ENCODE data around the gene RIMKLB.
"Not testable (repeated sequence)": the region's sequence is repeated elsewhere in the genome, so short reads cannot be mapped to it uniquely, and the experiment has no call there.

The RIMKLB gene

DNA sequence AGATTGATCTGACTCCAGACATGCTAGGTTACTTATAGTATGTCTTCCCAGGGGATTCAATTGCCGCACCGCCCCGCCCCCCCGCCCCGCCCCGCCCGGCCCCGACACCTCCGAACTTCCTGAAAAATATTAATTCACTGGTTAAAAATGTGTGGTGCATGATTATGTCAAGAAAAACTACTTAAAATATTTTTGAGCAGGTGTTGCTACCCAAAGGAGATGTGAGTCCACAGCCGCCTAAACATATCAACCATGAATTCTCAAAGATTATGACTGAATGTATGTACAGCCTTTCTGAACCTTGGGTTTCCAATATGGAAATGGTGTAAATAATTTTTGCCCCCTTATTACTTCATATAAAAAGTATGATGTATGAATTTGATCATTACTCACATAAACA lies 2.7 kb upstream of the RIMKLB start:
- no peak for DNase-seq

DNA sequence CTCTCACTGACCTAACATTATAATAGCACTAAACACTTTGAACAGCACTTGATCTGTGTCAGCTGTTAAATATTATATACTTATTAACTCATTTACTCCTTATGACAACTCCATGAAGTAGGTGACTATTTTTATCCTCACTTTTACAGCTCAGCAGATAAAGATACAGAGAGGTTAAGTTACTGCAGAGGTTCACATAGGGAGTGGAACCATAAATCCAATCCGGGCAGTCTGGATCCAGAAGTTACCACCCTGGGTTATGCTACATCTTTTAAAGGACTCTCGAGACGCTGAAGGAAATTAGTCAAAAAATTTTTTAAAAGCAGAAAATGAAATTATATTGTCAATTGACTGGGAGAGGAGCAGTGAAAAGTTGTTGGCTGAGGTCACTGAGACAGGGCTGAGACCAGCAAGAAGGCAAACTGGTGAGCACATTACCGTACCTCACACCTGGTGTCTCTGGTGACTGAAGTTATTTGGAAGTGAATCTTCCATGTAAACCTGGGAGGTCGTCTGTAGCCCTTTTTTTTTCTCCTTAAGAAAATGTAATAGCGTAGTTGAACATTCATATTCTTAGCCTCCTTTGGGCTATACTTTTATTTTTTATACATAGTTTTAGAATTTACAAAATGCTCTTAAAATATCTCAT lies 1.2 kb upstream of the RIMKLB start:
- DNase-seq, result no peak

GRCh38 chr12:8697120-8697475 lies 693 bp upstream of the RIMKLB start:
- no peak for DNase-seq

GRCh38 chr12:8698132-8698851 lies 501 bp downstream of the RIMKLB start:
- DNase-seq, result peak in 1 of 2 experiments; percentile 39

DNA sequence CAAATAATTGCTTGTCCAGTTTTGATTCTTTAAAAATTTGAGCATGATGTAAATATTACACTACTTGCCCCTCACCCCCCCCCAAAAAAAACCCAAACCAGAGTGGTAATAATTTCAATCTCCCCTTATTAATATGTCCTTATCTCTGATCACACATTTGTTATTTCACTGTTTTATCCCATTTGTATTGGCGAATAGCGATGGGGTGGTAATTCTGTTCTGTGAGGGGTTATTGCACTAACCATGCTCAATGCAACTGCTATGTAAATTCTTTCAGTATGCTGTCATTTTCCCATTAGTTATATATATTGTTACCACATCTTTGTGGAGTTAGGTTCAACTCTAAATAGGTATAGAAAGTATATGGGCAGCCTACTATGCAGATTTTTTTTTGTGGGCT lies 1.1 kb downstream of the RIMKLB start:
- DNase-seq, result no peak

GRCh38 chr12:8699714-8700113 lies 1.9 kb downstream of the RIMKLB start:
- DNase-seq, result no peak

DNA sequence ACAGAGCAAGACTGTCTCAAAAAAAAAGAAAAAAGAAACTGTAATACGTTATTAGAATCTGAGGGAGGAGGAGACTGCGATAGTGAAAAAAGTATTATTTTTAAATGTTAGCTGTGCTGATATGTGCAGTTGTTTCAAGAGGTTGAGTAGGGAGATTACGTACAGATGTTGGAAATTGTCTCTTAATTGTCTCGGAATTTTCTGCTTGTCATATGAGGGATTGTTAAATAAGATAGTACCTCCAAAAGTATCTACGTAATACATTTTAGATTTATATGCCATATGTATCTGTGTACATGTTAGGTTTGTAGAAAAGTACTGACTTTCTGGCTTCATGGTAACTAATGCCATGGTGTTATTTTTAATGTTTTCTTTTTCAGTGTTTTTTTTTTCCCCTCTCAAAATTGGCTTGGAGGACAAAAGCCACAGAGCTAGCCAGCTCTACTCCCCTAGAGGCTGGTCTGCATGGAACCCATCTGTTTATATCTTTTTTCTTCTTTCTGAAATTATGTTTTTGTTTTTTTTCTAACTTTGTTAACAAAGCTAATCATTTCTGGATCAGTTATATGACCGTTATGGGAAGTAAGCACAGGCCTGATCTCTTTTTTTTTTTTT lies 3.4 kb downstream of the RIMKLB start:
- DNase-seq, result no peak

GRCh38 chr12:8702159-8702558 lies 4.4 kb downstream of the RIMKLB start:
- DNase-seq, result no peak

- no peak for DNase-seq
These were observed 11.5 kb downstream of the RIMKLB start for GRCh38 chr12:8709124-8709830.

- DNase-seq, result no peak
These were observed 14.8 kb downstream of the RIMKLB start for GRCh38 chr12:8712572-8712971.

DNA sequence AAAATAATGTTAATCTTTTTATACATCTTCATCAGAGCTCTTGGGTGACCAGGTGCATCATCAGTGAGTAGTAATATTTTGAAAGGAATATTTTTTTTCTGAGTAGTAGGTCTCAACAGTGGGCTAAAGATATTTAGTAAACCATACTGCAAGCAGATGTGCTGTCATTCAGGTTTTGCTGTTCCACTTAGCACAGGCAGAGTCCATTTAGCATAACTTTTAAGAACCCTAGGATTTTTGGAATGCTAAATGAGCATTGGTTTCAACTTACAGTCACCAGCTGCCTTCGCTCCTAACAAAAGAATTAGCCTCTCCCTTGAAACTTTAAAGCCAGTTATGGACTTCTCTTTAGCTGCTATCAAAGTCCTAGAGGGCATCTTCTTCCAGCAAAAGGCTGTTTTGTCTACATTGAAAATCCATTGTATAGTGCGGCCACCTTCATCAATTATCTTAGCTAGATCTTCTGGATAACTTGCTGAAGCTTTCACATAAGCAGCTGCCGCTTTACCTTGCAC lies 24.6 kb downstream of the RIMKLB start:
- no peak for DNase-seq

DNA sequence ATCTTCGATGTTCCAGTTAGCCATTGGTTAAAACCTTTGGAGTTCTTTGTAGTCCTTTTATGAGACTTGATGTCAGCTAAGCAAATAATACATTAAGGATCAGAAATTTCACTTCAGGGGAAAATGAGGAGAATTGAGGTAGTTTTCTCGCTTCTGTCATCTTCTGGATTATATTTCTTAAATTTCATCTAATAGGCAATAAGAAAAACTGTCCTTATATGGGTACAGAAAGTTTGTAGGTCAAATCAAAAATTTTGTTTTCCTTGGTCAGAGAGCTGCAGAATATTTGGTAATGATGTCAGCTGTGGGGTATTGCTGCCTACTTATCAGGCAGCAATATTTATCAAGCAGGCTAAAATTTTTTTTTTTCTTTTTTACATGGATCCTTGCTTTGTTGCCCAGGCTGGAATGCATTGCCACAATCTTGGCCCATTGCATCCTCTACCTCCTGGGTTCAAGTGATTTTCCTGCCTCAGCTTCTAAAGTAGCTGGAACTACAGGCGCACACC lies 37.1 kb downstream of the RIMKLB start:
- DNase-seq, result no peak

GRCh38 chr12:8742501-8742900 lies 44.7 kb downstream of the RIMKLB start:
- no peak for DNase-seq

- DNase-seq, result not testable (repeated sequence)
These were observed 45.3 kb downstream of the RIMKLB start for GRCh38 chr12:8743121-8743520.

GRCh38 chr12:8745631-8746030 lies 47.8 kb downstream of the RIMKLB start:
- DNase-seq, result not testable (repeated sequence)

DNA sequence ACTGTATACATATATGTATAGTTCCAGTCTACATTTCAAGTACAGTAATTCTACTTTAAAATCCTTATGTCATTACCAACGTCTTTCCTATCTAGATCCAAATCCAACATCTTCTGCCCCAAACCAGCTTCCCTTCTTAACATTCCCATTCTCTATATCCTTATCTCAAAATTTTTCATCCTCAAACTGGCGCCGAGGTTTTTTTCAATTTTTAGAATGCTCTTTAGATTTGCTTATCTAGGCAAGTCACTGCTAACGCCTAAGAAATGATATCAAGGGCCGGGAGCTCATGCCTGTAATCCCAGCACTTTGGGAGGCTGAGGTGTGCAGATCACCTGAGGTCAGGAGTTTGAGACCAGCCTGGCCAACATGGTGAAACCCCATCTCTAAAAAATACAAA lies 48.3 kb downstream of the RIMKLB start:
- no peak for DNase-seq

- DNase-seq, result not testable (repeated sequence)
These were observed 62.3 kb downstream of the RIMKLB start for GRCh38 chr12:8760076-8760475.

DNA sequence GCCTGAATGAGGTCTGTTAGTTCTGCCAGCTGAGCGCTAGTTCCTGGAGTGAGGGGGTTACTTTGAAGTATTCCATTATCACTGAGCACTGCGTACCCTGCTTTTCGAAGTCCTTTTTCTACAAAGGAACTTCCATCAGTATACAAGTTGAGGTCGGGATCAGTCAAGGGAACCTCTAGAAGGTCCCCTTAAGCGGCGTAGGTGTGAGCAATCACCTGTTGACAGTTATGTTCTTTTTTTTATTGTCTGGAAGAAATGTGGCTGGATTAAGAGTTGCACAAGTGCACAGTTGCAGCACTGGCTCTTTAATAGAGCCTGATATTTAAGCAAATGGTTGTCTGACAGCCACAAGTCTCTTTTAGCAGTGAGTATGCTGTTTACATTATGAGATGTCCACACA lies 64.9 kb downstream of the RIMKLB start:
- DNase-seq, result not testable (repeated sequence)

DNA sequence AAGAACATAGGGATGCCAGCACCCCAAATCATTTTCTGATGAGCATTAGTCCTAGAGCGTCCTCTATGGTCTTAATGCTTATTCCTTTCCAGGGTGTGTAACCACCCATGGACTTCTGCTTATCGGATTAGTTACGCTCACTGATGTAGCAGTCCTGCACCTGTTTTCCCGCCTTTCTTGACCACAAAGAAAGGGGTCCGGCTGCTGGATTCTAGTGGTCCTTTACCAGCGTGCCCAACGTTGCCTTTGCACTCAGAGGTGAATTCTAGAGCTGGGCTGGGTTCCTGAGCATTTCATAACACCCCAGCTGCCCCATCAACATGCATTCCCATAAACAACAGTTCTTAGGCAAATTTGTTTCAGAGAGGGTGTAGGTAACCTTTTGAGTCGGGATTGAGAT lies 68.3 kb downstream of the RIMKLB start:
- not testable (repeated sequence) for DNase-seq

GRCh38 chr12:8770499-8770898 lies 72.7 kb downstream of the RIMKLB start:
- no peak for DNase-seq

GRCh38 chr12:8771072-8771471 lies 73.3 kb downstream of the RIMKLB start:
- no peak for DNase-seq

DNA sequence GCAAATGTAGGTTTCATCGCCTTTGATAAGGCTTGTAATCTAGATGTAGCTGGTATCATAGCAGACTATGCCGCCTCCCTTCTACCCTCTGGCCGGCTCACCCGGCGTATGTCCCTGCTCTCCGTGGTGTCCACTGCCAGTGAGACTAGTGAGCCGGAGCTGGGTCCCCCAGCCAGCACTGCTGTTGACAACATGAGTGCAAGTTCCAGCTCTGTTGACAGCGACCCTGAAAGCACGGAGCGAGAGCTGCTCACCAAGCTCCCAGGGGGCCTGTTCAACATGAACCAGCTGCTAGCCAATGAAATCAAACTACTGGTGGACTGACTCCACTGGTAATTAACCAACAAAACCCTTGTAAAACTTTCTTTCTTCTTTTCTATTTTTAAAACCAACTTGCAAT lies 75.7 kb downstream of the RIMKLB start:
- no peak for DNase-seq

DNA sequence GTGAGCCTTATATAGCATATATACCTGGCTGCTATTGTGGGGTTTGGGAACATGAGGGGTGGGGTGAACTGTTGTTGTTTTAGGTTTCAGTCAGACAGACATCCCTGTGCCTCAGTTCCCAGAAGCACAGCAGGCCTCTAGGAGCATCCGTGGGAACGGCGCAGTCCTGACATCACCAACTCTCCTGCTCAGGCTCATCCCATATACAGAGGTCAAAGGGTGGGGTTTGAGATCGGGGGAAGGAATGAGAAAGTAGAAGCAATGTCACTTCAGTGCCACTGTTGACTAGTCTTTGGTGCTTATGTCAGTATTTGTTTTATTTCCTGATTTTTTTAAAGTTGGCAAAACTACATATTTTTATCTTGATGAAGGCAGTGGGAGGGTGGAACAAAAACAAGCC lies 81.5 kb downstream of the RIMKLB start:
- no peak for DNase-seq

All from activated T-cell treated with anti-CD3 and anti-CD28 coated beads, Interleukin-2, amount 50 U/mL, for 48 hours (primary cell).